DND-41 (cell line): Measurements from ENCODE around the gene CEP112.

Source experiments
- EZH2 ChIP-seq: IDR thresholded peaks from 3 replicates; pipeline ENCODE4 v1.6.1; 2012; ENCODE audit warnings: borderline replicate concordance, low read depth, mild to moderate bottlenecking, moderate library complexity, low read length, inconsistent platforms; ENCODE audit not compliant: severe bottlenecking
- TF ChIP-seq, protein P1 (sequence below): IDR thresholded peaks from 2 replicates; pipeline ENCODE4 v1.5.1; 2012; ENCODE audit warnings: borderline replicate concordance, low read length, moderate library complexity, mild to moderate bottlenecking; ENCODE audit not compliant: poor library complexity, severe bottlenecking; ENCODE audit errors: extremely low read depth

DNA sequence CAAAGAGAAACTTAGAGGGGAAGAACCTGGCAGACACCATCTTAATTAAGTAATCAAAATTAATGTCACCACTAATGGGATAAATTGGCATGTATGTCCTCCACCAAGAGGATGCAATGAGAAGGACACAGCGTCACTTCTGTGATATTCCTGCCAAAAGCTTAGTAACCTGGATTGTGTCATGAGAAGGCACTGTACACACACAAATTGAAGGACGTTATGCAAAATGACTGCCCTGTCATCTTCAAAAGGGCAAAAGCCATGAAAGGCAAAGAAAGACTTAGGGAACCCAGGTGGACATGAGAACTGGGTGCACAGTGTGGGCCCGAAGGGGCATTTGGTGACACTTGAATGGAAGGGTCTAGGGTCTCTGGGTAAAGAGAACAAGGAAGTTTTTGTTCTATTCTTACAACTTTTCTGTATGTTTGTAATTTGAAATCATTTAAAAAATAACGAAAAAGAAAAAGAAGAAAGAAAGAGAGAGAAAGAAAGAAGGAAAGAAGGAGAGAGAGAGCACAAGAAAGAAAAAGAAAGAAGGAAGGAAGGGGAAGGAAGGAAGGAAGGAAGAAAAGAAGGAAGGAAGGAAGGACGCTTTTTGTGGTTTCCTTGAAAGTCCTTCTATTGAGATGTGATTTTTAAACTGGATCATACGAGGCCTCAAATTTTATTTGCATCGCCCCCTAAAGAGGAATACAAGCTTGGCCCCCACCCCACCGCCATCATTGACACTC lies 41.3 kb upstream of the CEP112 start:
- no peak for TF ChIP-seq EZH2
- TF ChIP-seq, protein P1, sequence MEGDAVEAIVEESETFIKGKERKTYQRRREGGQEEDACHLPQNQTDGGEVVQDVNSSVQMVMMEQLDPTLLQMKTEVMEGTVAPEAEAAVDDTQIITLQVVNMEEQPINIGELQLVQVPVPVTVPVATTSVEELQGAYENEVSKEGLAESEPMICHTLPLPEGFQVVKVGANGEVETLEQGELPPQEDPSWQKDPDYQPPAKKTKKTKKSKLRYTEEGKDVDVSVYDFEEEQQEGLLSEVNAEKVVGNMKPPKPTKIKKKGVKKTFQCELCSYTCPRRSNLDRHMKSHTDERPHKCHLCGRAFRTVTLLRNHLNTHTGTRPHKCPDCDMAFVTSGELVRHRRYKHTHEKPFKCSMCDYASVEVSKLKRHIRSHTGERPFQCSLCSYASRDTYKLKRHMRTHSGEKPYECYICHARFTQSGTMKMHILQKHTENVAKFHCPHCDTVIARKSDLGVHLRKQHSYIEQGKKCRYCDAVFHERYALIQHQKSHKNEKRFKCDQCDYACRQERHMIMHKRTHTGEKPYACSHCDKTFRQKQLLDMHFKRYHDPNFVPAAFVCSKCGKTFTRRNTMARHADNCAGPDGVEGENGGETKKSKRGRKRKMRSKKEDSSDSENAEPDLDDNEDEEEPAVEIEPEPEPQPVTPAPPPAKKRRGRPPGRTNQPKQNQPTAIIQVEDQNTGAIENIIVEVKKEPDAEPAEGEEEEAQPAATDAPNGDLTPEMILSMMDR: no peak
